GM18507 (cell line): ENCODE results near the gene RAB31.
"Not testable (repeated sequence)": the region's sequence is repeated elsewhere in the genome, so short reads cannot be mapped to it uniquely, and the experiment has no call there.

Experiments
- DNase-seq: peaks from one replicate; pipeline ENCODE4 v3.0.0; 2011; ENCODE audit warnings: low read depth; ENCODE audit not compliant: insufficient read length; ENCODE audit errors: extremely low spot score
- FAIRE-seq: peaks from 2 replicates; lab custom pipeline; 2011; peaks lifted over from hg19 to GRCh38; lab: Jason Lieb, UNC

Gene RAB31

DNA sequence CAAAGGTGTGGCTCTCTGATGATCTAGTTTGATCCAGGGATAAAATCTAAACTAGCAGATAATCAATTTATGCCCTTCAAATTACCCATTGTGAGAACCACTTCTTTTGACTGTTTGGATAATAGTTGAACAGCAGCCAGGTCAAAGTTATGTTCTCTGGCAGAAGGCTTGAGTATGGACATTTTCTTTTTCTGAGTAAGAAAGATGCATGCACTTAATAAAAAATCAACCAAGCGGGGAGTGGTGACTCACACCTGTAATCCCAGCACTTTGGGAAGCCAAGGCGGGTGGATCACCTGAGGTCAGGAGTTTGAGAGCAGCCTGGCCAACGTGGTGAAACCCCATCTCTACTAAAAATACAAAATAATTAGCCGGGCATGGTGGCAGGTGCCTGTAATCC is 183.4 kb downstream of the RAB31 start:
- not testable (repeated sequence) for FAIRE-seq, DNase-seq

DNA sequence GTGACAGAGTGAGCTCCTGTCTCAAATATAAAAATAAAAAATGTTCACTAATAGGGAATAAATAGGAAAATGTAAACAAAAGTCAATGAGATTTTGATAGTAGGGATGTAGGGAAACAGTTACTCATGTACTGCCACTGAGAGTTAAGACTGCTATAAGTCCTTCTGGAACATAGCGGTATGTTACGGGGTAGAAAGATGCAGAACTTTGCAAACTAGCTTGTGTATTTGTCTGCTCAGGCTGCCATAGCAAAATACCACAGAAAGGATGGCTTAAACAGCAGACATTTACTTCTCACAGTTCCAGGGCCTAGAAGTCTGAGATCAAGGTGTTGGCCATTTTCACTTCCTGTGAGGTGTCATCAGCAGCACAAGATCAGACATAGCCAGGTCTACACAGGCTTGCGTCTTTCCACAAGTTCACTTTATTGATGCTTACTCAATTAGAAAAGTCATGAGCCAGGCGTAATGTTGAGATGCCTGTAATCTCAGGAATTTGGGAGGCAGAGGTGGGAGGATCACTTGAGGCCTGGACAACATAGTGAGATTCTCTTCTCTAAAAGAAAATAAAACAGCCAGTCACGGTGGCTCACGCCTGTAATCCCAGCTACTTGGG is 186.5 kb downstream of the RAB31 start:
- DNase-seq (no peak), FAIRE-seq (no peak)

DNA sequence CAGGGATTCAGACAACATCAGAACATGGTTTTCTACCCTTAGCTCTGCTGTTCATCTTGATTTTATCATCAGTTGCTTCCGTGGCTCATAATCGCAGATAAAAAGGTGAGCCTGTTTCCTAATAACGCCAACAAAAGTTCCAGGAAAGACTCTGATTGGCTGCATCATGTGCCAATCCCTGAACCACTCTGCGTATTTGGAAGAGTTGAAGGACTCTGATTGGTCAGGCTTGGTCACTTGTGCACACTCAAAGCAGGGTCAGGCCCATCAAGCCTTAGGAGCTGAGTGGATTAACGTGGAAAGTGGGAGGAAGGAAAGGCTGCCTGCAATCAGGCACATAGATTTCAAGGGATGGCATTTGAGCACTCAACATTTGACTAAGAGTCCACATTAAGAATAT is 189.0 kb downstream of the RAB31 start:
- DNase-seq (no peak), FAIRE-seq (no peak)

DNA sequence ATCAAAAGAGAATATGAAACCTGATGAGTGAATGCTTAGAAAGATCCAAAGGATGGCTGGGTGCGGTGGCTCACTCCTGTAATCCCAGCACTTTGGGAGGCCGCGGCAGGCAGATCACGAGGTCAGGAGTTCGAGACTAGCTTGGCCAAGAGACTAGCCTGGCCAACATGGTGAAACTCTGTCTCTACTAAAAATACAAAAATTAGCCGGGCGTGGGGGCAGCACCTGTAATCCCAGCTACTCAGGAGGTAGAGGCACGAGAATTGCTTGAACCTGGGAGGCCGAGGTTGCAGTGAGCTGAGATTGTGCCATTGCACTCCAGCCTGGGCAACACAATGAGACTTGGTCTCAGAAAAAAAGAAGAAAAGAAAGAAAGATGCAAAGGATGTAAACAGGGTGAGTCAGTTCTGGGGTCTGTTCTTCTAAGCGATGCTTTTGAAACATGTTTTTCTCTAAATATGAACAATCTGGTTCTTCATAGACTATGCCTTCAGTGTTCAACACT is 189.7 kb downstream of the RAB31 start:
- not testable (repeated sequence) for FAIRE-seq, DNase-seq

DNA sequence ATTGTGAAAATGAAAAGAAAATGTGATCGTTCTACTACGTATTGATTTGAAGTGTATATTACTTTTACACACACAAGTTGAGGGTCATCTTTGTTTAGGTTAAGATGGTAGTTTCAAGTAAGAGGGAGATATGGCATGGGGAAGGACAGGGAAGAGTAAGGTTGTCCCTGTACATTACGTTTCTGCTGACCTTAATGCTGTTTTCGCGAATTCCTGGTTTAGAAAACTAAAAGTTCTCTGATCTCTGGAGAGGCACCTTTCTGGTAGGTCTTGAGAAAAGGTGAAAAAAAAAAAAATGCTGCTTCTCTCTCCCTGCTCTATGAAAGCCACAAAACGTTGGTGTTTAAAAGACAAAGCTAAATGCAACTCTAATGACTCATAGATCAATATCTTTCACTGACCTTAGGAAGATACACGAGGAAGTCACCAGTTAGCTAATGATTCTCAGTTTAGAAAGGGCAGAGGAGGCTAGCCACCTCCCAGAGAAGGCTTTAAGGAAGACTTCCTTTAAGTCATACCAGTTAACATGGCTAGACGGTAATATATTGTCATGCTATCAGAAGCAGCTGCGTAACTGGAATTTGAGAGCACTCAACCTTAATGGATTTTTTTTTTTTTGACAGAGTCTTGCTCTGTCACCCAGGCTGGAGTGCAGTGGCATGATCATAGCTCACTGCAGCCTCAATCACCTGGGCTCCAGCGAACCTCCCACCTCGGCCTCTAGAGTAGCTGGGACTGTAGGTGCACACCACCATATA is 190.9 kb downstream of the RAB31 start:
- DNase-seq, result no peak
- no peak for FAIRE-seq

DNA sequence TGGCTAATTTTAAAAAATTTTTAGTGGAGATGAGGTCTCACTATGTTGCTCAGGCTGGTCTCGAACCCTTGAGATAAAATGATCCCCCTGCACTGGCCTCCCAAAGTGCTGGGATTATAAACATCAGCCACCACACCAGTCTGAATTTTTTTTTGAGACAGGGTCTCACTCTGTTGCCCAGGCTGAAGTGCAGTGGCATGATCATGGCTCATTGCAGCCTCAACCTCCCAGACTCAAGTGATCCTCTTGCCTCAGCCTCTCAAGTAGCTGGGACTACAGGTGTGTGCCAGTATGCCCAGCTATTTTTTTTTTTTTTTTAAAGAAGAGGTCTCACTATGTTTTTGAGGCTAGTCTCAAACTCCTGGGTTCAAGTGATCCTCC is 191.4 kb downstream of the RAB31 start:
- FAIRE-seq, DNase-seq: not testable (repeated sequence)

DNA sequence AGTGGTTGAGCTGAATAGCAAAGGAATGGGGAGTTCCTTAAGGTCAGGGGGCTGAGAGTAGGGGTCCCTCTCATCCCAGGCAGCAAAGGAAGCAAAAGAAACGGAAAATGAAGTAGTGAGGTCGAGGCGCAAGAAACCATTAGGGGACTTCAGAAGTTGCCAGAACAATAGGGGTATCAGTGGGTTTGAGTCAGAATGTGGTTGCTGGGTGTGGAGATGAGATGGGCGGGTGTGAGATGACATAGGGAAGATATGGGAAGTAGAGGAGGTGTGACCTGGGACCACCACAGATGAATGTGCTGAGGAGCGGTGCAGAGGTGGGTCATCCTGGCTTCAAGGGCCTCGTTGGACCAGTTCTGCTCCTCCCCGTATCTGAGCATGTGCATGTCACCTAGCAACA is 192.6 kb downstream of the RAB31 start:
- no peak for FAIRE-seq

DNA sequence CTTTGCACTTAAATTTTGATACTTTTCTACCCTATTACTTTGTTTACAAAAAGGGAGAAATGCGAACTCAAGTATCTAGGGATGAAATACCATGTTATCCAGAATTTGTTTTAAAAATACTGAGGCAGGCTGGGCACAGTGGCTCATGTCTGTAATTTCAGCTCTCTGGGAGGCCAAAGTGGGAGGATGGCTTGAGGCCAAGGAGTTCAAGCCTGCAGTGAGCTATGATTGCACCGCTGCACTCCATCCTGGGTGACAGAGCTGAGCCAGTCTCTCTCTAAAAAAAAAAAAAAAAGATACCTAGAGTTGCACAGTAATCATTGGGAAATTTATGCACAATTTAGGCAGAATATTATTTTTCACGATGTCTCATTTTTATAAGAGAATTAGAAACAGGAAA is 193.3 kb downstream of the RAB31 start:
- FAIRE-seq (no peak), DNase-seq (no peak)

More for the DNA sequence above, 192.6 kb downstream of the RAB31 start:
- no peak for DNase-seq

DNA sequence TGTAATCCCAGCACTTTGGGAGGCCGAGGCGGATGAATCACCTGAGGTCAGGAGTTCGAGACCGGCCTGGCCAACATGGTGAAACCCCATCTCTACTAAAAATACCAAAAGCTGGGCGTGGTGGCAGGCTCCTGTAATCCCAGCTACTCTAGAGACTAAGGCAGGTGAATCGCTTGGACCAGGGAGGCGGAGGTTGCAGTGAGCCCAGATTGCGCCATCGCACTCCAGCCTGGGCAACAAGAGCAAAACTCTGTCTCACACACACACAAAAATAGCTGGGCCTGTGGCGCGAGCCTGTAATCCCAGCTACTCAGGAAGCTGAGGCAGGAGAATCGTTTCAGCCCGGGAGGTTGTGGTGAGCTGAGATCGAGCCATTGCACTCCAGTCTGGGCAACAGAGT is 194.2 kb downstream of the RAB31 start:
- not testable (repeated sequence) for FAIRE-seq, DNase-seq

DNA sequence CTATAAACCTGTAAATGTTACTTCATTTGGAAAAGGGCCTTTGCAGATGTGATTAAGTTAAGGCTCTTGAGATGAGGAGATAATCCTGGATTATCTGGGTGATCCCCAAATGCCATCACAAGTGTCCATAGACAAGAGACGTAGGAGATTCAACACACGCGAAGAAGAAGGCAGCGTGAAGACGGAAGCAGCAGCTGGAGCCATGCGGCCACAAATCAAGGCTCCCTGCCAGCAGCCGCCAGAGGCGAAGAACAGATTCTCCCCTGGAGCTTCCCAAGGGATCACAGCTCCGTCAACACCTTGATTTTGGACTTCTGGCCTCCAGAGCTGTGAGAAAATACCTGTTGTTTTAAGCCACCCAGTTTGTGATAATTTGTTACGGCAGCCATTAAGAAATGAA is 194.7 kb downstream of the RAB31 start:
- no peak for DNase-seq
- no peak for FAIRE-seq

DNA sequence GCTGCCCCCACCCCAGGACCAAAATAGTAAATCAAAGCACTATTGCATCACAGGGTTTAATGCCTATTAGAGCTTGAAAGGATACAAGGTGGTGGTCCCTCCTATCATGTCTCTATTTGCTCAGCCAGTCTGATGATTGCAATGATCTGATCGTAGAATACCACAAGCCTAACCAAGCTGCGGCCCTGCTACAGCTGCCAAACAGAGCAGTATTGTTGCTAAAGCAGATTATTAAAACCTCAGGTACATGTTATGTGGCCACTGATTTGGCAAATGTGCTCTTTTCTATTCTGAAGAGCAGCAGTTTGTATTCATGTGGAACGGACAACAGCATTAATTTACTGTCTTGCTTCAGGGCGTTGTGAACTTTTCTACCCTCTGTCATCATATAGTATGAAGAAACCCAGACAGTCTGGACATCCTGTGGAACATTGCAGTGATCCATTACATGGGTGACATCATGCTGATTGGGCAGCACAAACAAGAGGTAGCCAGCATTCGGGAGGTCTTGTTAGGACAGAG is 197.4 kb downstream of the RAB31 start:
- DNase-seq (no peak), FAIRE-seq (no peak)

DNA sequence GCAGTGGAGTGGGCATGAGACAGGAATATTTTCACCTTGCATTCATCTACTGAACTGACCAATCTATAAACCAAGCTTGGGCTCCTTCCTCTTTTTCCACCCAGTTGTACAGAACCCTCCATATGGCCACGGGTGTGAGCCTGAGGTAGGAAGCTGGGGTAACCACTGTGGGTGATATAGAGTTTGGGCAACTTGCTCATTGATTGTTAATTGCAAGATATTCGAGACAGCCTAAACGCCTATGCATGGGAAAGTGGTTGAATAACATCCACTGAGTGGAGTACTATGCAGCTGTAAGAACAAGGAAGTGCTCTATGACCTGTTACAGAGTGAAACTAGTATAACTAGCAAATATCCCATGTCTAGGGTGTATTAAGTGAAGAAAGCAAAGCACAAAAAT is 198.4 kb downstream of the RAB31 start:
- no peak for DNase-seq
- FAIRE-seq, result no peak

DNA sequence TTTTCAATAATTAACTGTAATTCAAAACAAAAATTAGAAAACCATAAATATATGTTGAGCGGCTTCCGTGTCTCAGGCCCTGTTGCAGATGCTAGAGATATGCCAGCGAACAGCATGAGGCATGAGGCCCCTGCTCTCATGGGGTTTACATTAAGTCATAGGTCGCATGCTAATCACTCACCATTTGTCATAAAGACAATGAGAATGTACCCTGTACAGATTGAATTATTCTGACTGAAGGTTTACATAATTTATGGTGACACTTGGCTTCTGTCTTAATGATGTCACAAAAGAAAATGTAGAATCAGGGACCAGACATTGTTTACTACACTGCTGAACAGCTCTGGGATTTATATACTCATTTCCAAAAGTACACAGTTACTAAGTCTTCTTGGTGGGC is 199.8 kb downstream of the RAB31 start:
- DNase-seq (no peak), FAIRE-seq (no peak)

DNA sequence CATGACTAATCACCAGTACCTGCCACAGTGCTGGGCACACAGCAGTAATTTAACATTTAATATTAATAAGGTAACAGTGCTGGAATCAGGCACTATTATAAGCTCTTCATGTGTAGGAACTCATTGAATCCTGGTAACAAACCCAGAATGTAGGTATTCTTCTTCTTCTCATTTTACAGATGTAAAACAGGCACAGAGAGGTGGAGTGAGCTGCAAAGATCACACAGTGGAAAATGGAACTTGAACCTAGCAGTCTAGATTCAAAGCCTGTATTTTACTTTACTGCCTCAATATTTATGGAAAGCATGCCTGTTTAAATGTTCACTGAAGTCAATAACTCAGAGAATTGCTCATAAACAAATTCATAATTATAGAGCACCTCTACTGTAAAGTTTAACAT is 202.0 kb downstream of the RAB31 start:
- FAIRE-seq, result no peak

DNA sequence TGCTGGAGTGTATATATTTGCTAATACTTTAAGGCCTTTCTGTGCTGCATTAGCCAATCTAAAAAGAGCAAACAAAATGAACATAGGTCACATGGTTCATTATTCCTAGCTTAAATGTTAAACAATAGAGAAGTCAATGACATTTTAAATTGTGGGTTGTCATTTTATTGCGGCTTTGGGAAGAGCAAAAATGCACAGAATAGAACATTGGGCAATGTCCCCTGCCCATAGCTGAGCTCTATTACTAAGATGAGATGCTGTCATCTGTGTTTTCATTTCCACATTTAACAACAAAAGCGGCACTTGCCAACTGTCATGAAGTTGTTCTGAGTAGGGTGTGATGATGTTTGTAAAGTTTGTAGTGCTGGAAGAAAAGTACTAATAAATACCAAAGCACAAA is 202.6 kb downstream of the RAB31 start:
- no peak for FAIRE-seq
- no peak for DNase-seq

More for the DNA sequence above, 202.0 kb downstream of the RAB31 start:
- DNase-seq, result no peak

DNA sequence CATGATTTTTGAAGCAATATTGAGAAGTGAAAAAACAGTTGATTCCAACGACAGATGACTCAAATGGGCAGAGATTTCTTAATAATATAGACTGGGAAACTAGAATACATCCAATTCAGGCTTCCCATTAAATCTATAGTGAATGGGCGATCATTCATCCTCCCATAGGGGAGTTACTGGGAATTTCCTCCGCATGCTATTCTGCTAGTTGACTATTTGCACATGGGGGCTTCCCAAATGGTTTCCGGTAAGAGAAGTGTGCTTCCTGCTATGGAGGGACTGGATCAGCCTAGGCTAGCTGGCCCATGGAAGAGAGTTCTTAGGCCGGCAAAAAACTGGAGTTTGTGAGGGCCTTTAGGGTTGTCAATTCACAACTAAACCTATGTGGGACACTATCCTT is 203.1 kb downstream of the RAB31 start:
- no peak for DNase-seq
- no peak for FAIRE-seq
